GF-D8 (cell line): ENCODE measurements around the gene RNLS.

ENCODE experiments used
- DNase-seq: peaks from one replicate; lab custom pipeline; 2025; lab: John Stamatoyannopoulos, UW

The RNLS gene

GRCh38 chr10:88428442-88428841, 154.7 kb downstream of the RNLS start:
- DNase-seq = no peak

GRCh38 chr10:88427024-88427423, 156.1 kb downstream of the RNLS start:
- no peak for DNase-seq

GRCh38 chr10:88424881-88425280, 158.2 kb downstream of the RNLS start:
- no peak for DNase-seq

- no peak for DNase-seq
Measured at GRCh38 chr10:88423732-88424131, 159.4 kb downstream of the RNLS start.

- DNase-seq = no peak
Measured at GRCh38 chr10:88421590-88421989, 161.5 kb downstream of the RNLS start.

GRCh38 chr10:88418871-88419270, 164.2 kb downstream of the RNLS start:
- no peak for DNase-seq

- no peak for DNase-seq
Measured at GRCh38 chr10:88417387-88418030, 165.6 kb downstream of the RNLS start.

- no peak for DNase-seq
Measured at GRCh38 chr10:88416801-88417200, 166.3 kb downstream of the RNLS start.

- DNase-seq = no peak
Measured at GRCh38 chr10:88415533-88416130, 167.5 kb downstream of the RNLS start.

GRCh38 chr10:88413412-88413811, 169.7 kb downstream of the RNLS start:
- no peak for DNase-seq

- DNase-seq = no peak
Measured at GRCh38 chr10:88411772-88412349, 171.3 kb downstream of the RNLS start.

GRCh38 chr10:88409824-88410223, 173.3 kb downstream of the RNLS start:
- no peak for DNase-seq

- DNase-seq = no peak
Measured at GRCh38 chr10:88409236-88409635, 173.9 kb downstream of the RNLS start.

- DNase-seq = no peak
Measured at GRCh38 chr10:88408096-88408495, 175.0 kb downstream of the RNLS start.

- no peak for DNase-seq
Measured at GRCh38 chr10:88404133-88404532, 179.0 kb downstream of the RNLS start.

GRCh38 chr10:88401671-88402347, 181.3 kb downstream of the RNLS start:
- no peak for DNase-seq

GRCh38 chr10:88399240-88399639, 183.9 kb downstream of the RNLS start:
- no peak for DNase-seq

- no peak for DNase-seq
Measured at GRCh38 chr10:88395677-88396076, 187.4 kb downstream of the RNLS start.

- DNase-seq = no peak
Measured at GRCh38 chr10:88392222-88392621, 190.9 kb downstream of the RNLS start.

- DNase-seq = no peak
Measured at GRCh38 chr10:88390041-88390440, 193.1 kb downstream of the RNLS start.

GRCh38 chr10:88389456-88389855, 193.7 kb downstream of the RNLS start:
- no peak for DNase-seq

GRCh38 chr10:88388324-88388723, 194.8 kb downstream of the RNLS start:
- DNase-seq = no peak
